Ishikawa (cell line): ENCODE measurements around the gene NWD2.

ENCODE experiments used
- CEBPB ChIP-seq: IDR thresholded peaks from 2 replicates; pipeline ENCODE4 v1.6.1; 2012
- CREB1 ChIP-seq: IDR thresholded peaks from 2 replicates; pipeline ENCODE4 v1.6.1; 2012; ENCODE audit warnings: low read depth
- EGR1 ChIP-seq: IDR thresholded peaks from 2 replicates; pipeline ENCODE4 v1.6.1; 2012
- EP300 ChIP-seq: IDR thresholded peaks from 2 replicates; pipeline ENCODE4 v1.6.1; 2012; ENCODE audit warnings: borderline replicate concordance
- FOXM1 ChIP-seq: IDR thresholded peaks from 2 replicates; pipeline ENCODE4 v1.6.1; 2012; ENCODE audit warnings: low read depth, borderline replicate concordance
- MAX ChIP-seq: IDR thresholded peaks from 2 replicates; pipeline ENCODE4 v1.6.1; 2012
- NFIC ChIP-seq: IDR thresholded peaks from 2 replicates; pipeline ENCODE4 v1.6.1; 2012
- RAD21 ChIP-seq: IDR thresholded peaks from 2 replicates; pipeline ENCODE4 v1.6.1; 2012; ENCODE audit warnings: low read depth
- REST ChIP-seq: IDR thresholded peaks from 2 replicates; pipeline ENCODE4 v1.6.1; 2012; ENCODE audit warnings: low read depth, mild to moderate bottlenecking
- TAF1 ChIP-seq: IDR thresholded peaks from 2 replicates; pipeline ENCODE4 v1.6.1; 2012; ENCODE audit warnings: low read depth, mild to moderate bottlenecking
- TCF12 ChIP-seq: IDR thresholded peaks from 2 replicates; pipeline ENCODE4 v1.6.1; 2012; ENCODE audit warnings: low read depth
- TEAD4 ChIP-seq: IDR thresholded peaks from 2 replicates; pipeline ENCODE4 v1.6.1; 2012
- USF1 ChIP-seq: IDR thresholded peaks from 2 replicates; pipeline ENCODE4 v1.6.1; 2012
- YY1 ChIP-seq: IDR thresholded peaks from 2 replicates; pipeline ENCODE4 v1.6.1; 2012; ENCODE audit warnings: low read depth
- ZBTB7A ChIP-seq: IDR thresholded peaks from 2 replicates; pipeline ENCODE4 v1.6.1; 2012; ENCODE audit warnings: low read depth

The NWD2 gene

GRCh38 chr4:37244583-37245390, at the start of gene NWD2:
NWD2 (plus strand) TSS chr4:37244743; CDS start chr4:37245068, 325 bp downstream.
- TF ChIP-seq RAD21 = no peak
- TF ChIP-seq YY1 = no peak
- TF ChIP-seq EP300 = no peak
- no peak for TF ChIP-seq TAF1
- no peak for TF ChIP-seq TCF12
- TF ChIP-seq MAX = no peak
- TF ChIP-seq USF1 = no peak
- TF ChIP-seq ZBTB7A = no peak
- TF ChIP-seq CREB1 = no peak
- no peak for TF ChIP-seq FOXM1
- no peak for TF ChIP-seq NFIC
- no peak for TF ChIP-seq EGR1
- TF ChIP-seq REST = no peak
- TF ChIP-seq TEAD4 = no peak
- TF ChIP-seq CEBPB = no peak

GRCh38 chr4:37197899-37198298, 46.6 kb upstream of the NWD2 start:
- TF ChIP-seq MAX = no peak
- TF ChIP-seq CREB1 = no peak
- TF ChIP-seq ZBTB7A = no peak
- no peak for TF ChIP-seq REST
- no peak for TF ChIP-seq YY1
- no peak for TF ChIP-seq RAD21
- no peak for TF ChIP-seq EGR1
- no peak for TF ChIP-seq TEAD4
- TF ChIP-seq EP300 = no peak
- no peak for TF ChIP-seq USF1
- no peak for TF ChIP-seq FOXM1
- TF ChIP-seq CEBPB = no peak
- no peak for TF ChIP-seq NFIC
- no peak for TF ChIP-seq TCF12

- TF ChIP-seq FOXM1 (no peak), RAD21 (no peak), YY1 (no peak), MAX (no peak), CREB1 (no peak), TAF1 (no peak)
Observed at GRCh38 chr4:37216209-37216608, 28.3 kb upstream of the NWD2 start.

DNA sequence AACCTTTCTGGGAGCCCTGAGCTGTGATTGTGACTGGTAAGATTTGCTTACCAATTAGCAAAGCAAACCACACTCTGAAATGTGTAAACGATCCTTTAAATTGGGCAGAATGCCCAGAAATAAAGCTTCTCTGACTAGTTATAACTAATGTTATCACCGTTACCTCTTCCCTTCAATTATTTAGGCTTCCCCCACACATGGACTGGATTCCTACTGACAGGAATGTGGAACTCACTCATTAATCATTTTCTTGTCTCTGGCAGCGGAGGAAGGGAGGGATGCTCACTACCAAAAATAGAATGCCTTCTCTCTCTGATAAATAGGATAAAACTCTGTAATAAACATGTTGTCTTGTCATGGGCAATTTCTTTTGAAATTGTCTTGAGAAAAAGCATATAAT, 25.3 kb upstream of the NWD2 start:
- TF ChIP-seq EP300 (no peak), MAX (no peak), TCF12 (no peak), TEAD4 (no peak), EGR1 (no peak), YY1 (no peak), RAD21 (no peak), USF1 (no peak)

DNA sequence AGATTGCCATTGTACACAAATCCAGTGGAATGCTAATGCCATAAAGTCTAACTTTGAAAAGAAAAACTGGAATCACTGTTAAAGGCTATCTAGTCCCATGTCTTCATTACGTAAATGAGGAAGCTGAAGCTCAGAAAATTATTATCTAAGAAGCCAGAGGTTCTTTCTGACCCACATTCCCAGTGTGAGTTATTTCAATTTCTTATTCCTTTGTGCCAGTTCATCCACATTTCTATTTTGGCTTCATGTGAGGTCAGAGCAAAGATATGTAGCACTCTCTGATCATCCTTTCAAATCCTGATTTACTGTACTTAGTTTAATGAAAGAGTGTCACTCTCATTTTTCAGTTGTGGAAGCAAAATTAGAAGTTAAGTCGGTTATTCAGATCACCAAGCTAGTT, 24.6 kb upstream of the NWD2 start:
- TF ChIP-seq YY1 = no peak
